Endothelial cell of umbilical vein (primary cell): Measurements from ENCODE around the gene UAP1L1. TPM values are rescaled to one million over a fixed set of nuclear protein-coding genes. Genes with fewer than 3 reads are reported as not detected.

Source experiments
- BruUV-seq: library from RNA; stranded (reverse); fragments of 400-500 nt; replicated peaks from 2 replicates; lab custom pipeline; 2021; lab: Mats Ljungman, UMichigan
- CTCF ChIA-PET: fragments of 300-600, 350-600 bp; sonication (Branson Sonifier 250); formaldehyde crosslinking; loops from one replicate; lab custom pipeline; 2021; ENCODE audit warnings: antibody characterized with exemption, inconsistent platforms; lab: Charles Lee
- POLR2A ChIA-PET: fragments of 300-600, 350-600 bp; sonication (Branson Sonifier 250); formaldehyde crosslinking; loops from one replicate; lab custom pipeline; 2021; ENCODE audit warnings: antibody characterized with exemption, inconsistent platforms; lab: Charles Lee
- DNase-seq: peaks from one replicate; pipeline ENCODE4 v3.0.0-alpha.2; 2011; ENCODE audit warnings: low read depth, low spot score
- FAIRE-seq: peaks from 2 replicates; lab custom pipeline; 2011; peaks lifted over from hg19 to GRCh38; lab: Jason Lieb, UNC
- H2AFZ ChIP-seq: 2 replicates; pipeline ENCODE4 v1.6.0; 2012; ENCODE audit warnings: low read depth, low read length, control low read depth, inconsistent platforms
- H3K27ac ChIP-seq: 2 replicates; pipeline ENCODE4 v1.5.1; 2011; ENCODE audit warnings: low read depth, mild to moderate bottlenecking, control low read depth, low read length, moderate library complexity; ENCODE audit not compliant: insufficient read depth
- H3K27me3 ChIP-seq, 2 experiments: 2 replicates each; pipeline versions ENCODE4 v1.6.0 to v1.6.1; 2011; ENCODE audit warnings: low read length in 2 of 2, mixed read lengths in 1 of 2; ENCODE audit not compliant: control insufficient read depth in 2 of 2, insufficient read depth in 2 of 2
- H3K36me3 ChIP-seq, 2 experiments: 2 replicates in 1 of 2; 3 replicates in 1 of 2; pipeline ENCODE4 v1.5.1; 2011; ENCODE audit warnings: low read length in 2 of 2, mild to moderate bottlenecking in 1 of 2, moderate library complexity in 1 of 2; ENCODE audit not compliant: control insufficient read depth in 2 of 2, insufficient read depth in 2 of 2; ENCODE audit errors: extremely low read depth in 1 of 2
- H3K4me1 ChIP-seq: 3 replicates; pipeline ENCODE4 v1.5.1; 2011; ENCODE audit warnings: mild to moderate bottlenecking, low read length; ENCODE audit not compliant: control insufficient read depth, insufficient read depth; ENCODE audit errors: extremely low read depth
- H3K4me2 ChIP-seq: 2 replicates; pipeline ENCODE4 v1.6.1; 2011; ENCODE audit warnings: low read length, control low read depth, mixed read lengths; ENCODE audit not compliant: insufficient read depth
- H3K4me3 ChIP-seq, 3 experiments: fragments of 200-600 bp in 1 of 3; sonication (generic), shearing (Covaris generic) in 1 of 3; replicated peaks in 1 of 3; 2 replicates each; pipeline ENCODE4 v1.5.1; 2011 to 2016; ENCODE audit warnings: control low read depth in 3 of 3, low read length in 3 of 3, mild to moderate bottlenecking in 2 of 3, inconsistent platforms in 1 of 3, low read depth in 1 of 3, moderate library complexity in 1 of 3; ENCODE audit not compliant: insufficient read depth in 1 of 3
- H3K79me2 ChIP-seq: 2 replicates; pipeline ENCODE4 v1.6.0; 2012; ENCODE audit warnings: low read length, inconsistent platforms; ENCODE audit not compliant: control insufficient read depth, insufficient read depth
- H3K9ac ChIP-seq: replicated peaks from 2 replicates; pipeline ENCODE3; 2011; ENCODE audit warnings: low read length, control low read depth; ENCODE audit not compliant: insufficient read depth; ENCODE audit errors: extremely low read depth
- H3K9me1 ChIP-seq: replicated peaks from 3 replicates; pipeline ENCODE4 v1.6.0; 2011; ENCODE audit warnings: mild to moderate bottlenecking, low read length; ENCODE audit not compliant: control insufficient read depth, insufficient read depth; ENCODE audit errors: extremely low read depth
- H3K9me3 ChIP-seq: replicated peaks from 2 replicates; pipeline ENCODE4 v1.5.1; 2012; ENCODE audit warnings: low read length, inconsistent platforms; ENCODE audit not compliant: control insufficient read depth, insufficient read depth
- H4K20me1 ChIP-seq: replicated peaks from 2 replicates; pipeline ENCODE3; 2011; ENCODE audit warnings: mild to moderate bottlenecking, low read length; ENCODE audit not compliant: control insufficient read depth, insufficient read depth; ENCODE audit errors: extremely low read depth
- CTCF ChIP-seq, 2 donors: IDR thresholded peaks; 1 replicate in 1 of 2; 2 replicates in 1 of 2; pipeline ENCODE4 v1.5.1; 2011; ENCODE audit warnings: low read length in 2 of 2, mild to moderate bottlenecking in 2 of 2, moderate library complexity in 2 of 2, control low read depth in 1 of 2, inconsistent platforms in 1 of 2, low read depth in 1 of 2; ENCODE audit not compliant: insufficient read depth in 1 of 2; ENCODE audit errors: extremely low read depth in 1 of 2
- EZH2 ChIP-seq: IDR thresholded peaks from 2 replicates; pipeline ENCODE4 v1.6.1; 2012; ENCODE audit warnings: borderline replicate concordance, low read depth, mild to moderate bottlenecking, moderate library complexity, low read length, inconsistent platforms; ENCODE audit not compliant: severe bottlenecking
- FOS ChIP-seq: IDR thresholded peaks from 2 replicates; pipeline ENCODE4 v1.6.1; 2011; ENCODE audit warnings: mild to moderate bottlenecking, low read length, moderate library complexity, borderline replicate concordance; ENCODE audit not compliant: insufficient read depth
- GATA2 ChIP-seq: IDR thresholded peaks from 2 replicates; pipeline ENCODE4 v1.7.0; 2011; ENCODE audit warnings: low read depth, mild to moderate bottlenecking, moderate library complexity, mixed read lengths, low read length; ENCODE audit not compliant: insufficient read length, insufficient read depth
- JUN ChIP-seq: IDR thresholded peaks from 2 replicates; pipeline ENCODE4 v1.6.1; 2011; ENCODE audit warnings: borderline replicate concordance, low read depth; ENCODE audit not compliant: insufficient read length, insufficient read depth
- MAX ChIP-seq: IDR thresholded peaks from 2 replicates; pipeline ENCODE4 v1.6.1; 2011; ENCODE audit not compliant: insufficient read depth, insufficient read length
- MYC ChIP-seq: IDR thresholded peaks from one replicate; pipeline ENCODE4 v1.6.1; 2011; ENCODE audit warnings: mild to moderate bottlenecking, low read depth, low read length
- POLR2A ChIP-seq: IDR thresholded peaks from 2 replicates; pipeline ENCODE4 v1.6.1; 2012; ENCODE audit warnings: low read depth, mild to moderate bottlenecking, control low read depth, low read length
- POLR2AphosphoS5 ChIP-seq: IDR thresholded peaks from 2 replicates; pipeline ENCODE4 v1.6.1; 2012; ENCODE audit warnings: low read depth, mild to moderate bottlenecking, control low read depth, low read length, moderate library complexity; ENCODE audit not compliant: insufficient read depth
- dilution Hi-C: fragments of 300-500 bp; cut with MboI; formaldehyde crosslinking; loops from one replicate; pipeline ENCODE4 v1.15.0; 2019; ENCODE audit warnings: low sequenced_read_pairs; ENCODE audit not compliant: extremely low pct_ligation_motif_present
- intact Hi-C: fragments of 100-400 bp; cut with micrococcal nuclease; formaldehyde crosslinking; loops from one replicate; pipeline ENCODE4 v1.10.0; 2022
- polyA plus RNA-seq, 4 experiments: library from polyadenylated mRNA; depleted of rRNA in 3 of 4; stranded (reverse) in 3 of 4; unstranded in 1 of 4; fragments of >200 nt; gene quantifications; 2 replicates each; pipeline versions ENCODE4 v1.2.1 to v1.2.3, GENCODE V29; 2011 to 2012; ENCODE audit warnings: missing spikeins in 1 of 4
- total RNA-seq: library from RNA; stranded (reverse); gene quantifications from 2 replicates; pipeline ENCODE4 v1.2.3, GENCODE V29; 2021

The UAP1L1 gene
- total and polyA plus RNA-seq, 2 donors (not counting 3 experiments of a cell fraction or from before 2014, with no cell fraction given) = 26.0 to 41.7 TPM

DNA sequence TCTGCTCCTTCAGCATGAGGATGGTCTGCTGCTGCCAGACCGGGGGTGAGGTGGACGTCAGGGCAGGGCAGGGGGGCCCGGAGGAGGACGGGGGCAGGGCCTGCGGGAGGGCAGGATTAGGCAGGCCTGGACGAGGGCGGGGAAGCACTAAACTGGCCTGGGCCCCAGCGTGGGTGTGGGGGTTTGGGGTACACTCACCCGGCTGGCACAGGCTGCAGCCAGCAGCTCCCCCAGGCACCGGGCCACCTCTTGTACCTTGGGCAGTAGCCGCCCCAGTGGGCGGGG, 12.5 kb upstream of the UAP1L1 start:
- ChIA-PET CTCF (interaction anchor here (1.5 to 8.0 kb wide), 3 partner anchors 17 to 37 kb away, joined by 4 to 152 read pairs (median 34); partner anchors contain the start of gene NPDC1), POLR2A (no interaction called here)
- BruUV-seq = no TSS peak
- no peak overlapping the region for H2AFZ ChIP-seq
- TF ChIP-seq FOS = no peak
- no peak for TF ChIP-seq POLR2AphosphoS5
- no peak for TF ChIP-seq EZH2
- TF ChIP-seq CTCF (IDR thresholded peaks at IDR 0.05; ENCODE audit: extremely low read depth in 1 of 2, insufficient read depth in 1 of 2, low read depth in 1 of 2, low read length in 2 of 2) = no peak
- TF ChIP-seq JUN = no peak
- no peak for TF ChIP-seq MYC
- no peak for TF ChIP-seq GATA2
- no peak for TF ChIP-seq MAX
- TF ChIP-seq POLR2A = no peak
- H3K9me1 ChIP-seq = no peaks in the 10 kb centered on the region
- intact Hi-C loops = loop anchor here (1.0 kb wide), 2 partner anchors 36 to 278 kb away; no protein-coding TSS in a partner anchor
- H3K9me3 ChIP-seq = no peaks in the 10 kb centered on the region
- dilution Hi-C loops = no loop called here
- H3K4me2 ChIP-seq = no peak overlapping the region
- H3K79me2 ChIP-seq = peaks cover 9% of the 10 kb centered on the region
- H3K27ac ChIP-seq = no peak overlapping the region
- FAIRE-seq (no peak), DNase-seq (no peak)
- no peak overlapping the region for H3K9ac ChIP-seq
- peaks cover 5% of the 10 kb centered on the region for H3K4me1 ChIP-seq
- H4K20me1 ChIP-seq = no peaks in the 10 kb centered on the region
- H3K27me3 ChIP-seq = no peaks in the 10 kb centered on the region
- no peak overlapping the region for H3K4me3 ChIP-seq
- no peaks in the 10 kb centered on the region for H3K36me3 ChIP-seq
